Uterus (tissue), 2 donors: ENCODE measurements around the gene DNTT.

Source experiments
- CTCF ChIP-seq, 4 experiments: fragments of 200-600 bp in 2 of 4; fragments of 450-650 bp in 2 of 4; sonication (generic) in 2 of 4; IDR thresholded peaks; one replicate each; pipeline ENCODE4 v1.5.1; 2016 to 2019; ENCODE audit warnings: antibody characterized with exemption in 4 of 4, mild to moderate bottlenecking in 2 of 4, moderate library complexity in 1 of 4
- POLR2A ChIP-seq, 2 donors: fragments of 450-650 bp; IDR thresholded peaks; one replicate each; pipeline ENCODE4 v1.6.1; 2016; ENCODE audit warnings: antibody characterized with exemption in 2 of 2, mild to moderate bottlenecking in 1 of 2, moderate library complexity in 1 of 2

GRCh38 chr10:96281444-96282029 lies 22.7 kb upstream of the DNTT start:
- TF ChIP-seq CTCF (IDR thresholded peaks at IDR 0.05) = no peak
- no peak for TF ChIP-seq POLR2A (IDR thresholded peaks at IDR 0.05)
